H9 (cell line): Measurements from ENCODE around the gene WWC2. TPM values are rescaled to one million over a fixed set of nuclear protein-coding genes. Genes with fewer than 3 reads are reported as not detected.
A peak's percentile ranks its signal among the peaks of the same experiment; 100 is the strongest.

Experiments used
- DNase-seq: peaks from one replicate; pipeline ENCODE4 v3.0.0-alpha.2; 2017
- H2AFZ ChIP-seq: one replicate; pipeline ENCODE4 v1.6.1; 2013; ENCODE audit warnings: mild to moderate bottlenecking, low read length, control low read depth, moderate library complexity
- H2AK5ac ChIP-seq: 2 replicates; pipeline ENCODE4 v1.6.1; 2013; ENCODE audit warnings: low read length, control low read depth, mixed read lengths; ENCODE audit not compliant: insufficient read length
- H2BK120ac ChIP-seq: one replicate; pipeline ENCODE4 v1.6.1; 2013; ENCODE audit warnings: low read depth, mild to moderate bottlenecking, low read length, control low read depth, inconsistent platforms; ENCODE audit not compliant: poor library complexity, severe bottlenecking
- H2BK12ac ChIP-seq: 2 replicates; pipeline ENCODE4 v1.6.1; 2013; ENCODE audit warnings: low read length, control low read depth, mixed read lengths, low read depth; ENCODE audit not compliant: insufficient read length
- H2BK15ac ChIP-seq: 2 replicates; pipeline ENCODE4 v1.6.1; 2013; ENCODE audit warnings: low read depth, low read length, control low read depth
- H2BK20ac ChIP-seq: one replicate; pipeline ENCODE4 v1.6.1; 2013; ENCODE audit warnings: low read depth, mild to moderate bottlenecking, low read length, control low read depth, inconsistent platforms; ENCODE audit not compliant: poor library complexity, severe bottlenecking
- H2BK5ac ChIP-seq: 2 replicates; pipeline ENCODE4 v1.6.1; 2013; ENCODE audit warnings: low read length, control low read depth, mixed read lengths; ENCODE audit not compliant: insufficient read length
- H3K14ac ChIP-seq: 2 replicates; pipeline ENCODE4 v1.6.1; 2013; ENCODE audit warnings: low read length, control low read depth; ENCODE audit not compliant: insufficient read depth
- H3K18ac ChIP-seq: 2 replicates; pipeline ENCODE4 v1.6.1; 2013; ENCODE audit warnings: low read depth, mild to moderate bottlenecking, mixed read lengths, low read length, control low read depth; ENCODE audit not compliant: insufficient read length
- H3K23ac ChIP-seq: 2 replicates; pipeline ENCODE4 v1.6.1; 2013; ENCODE audit warnings: low read length, control low read depth, mixed read lengths, low read depth; ENCODE audit not compliant: insufficient read length
- H3K23me2 ChIP-seq: 2 replicates; pipeline ENCODE4 v1.6.1; 2013; ENCODE audit warnings: low read depth, mild to moderate bottlenecking, mixed read lengths, low read length, control low read depth; ENCODE audit not compliant: insufficient read length, poor library complexity, severe bottlenecking
- H3K27ac ChIP-seq: 2 replicates; pipeline ENCODE4 v1.5.1; 2013; ENCODE audit warnings: low read length, control low read depth, mixed read lengths, low read depth; ENCODE audit not compliant: insufficient read length
- H3K27me3 ChIP-seq: 2 replicates; pipeline ENCODE4 v1.6.1; 2013; ENCODE audit warnings: low read length, control low read depth, inconsistent platforms; ENCODE audit not compliant: insufficient read depth
- H3K4ac ChIP-seq: 2 replicates; pipeline ENCODE4 v1.6.1; 2013; ENCODE audit warnings: low read depth, mild to moderate bottlenecking, control low read depth, inconsistent platforms, low read length, moderate library complexity
- H3K4me1 ChIP-seq: 2 replicates; pipeline ENCODE4 v1.6.1; 2013; ENCODE audit warnings: low read length, control low read depth, inconsistent platforms; ENCODE audit not compliant: insufficient read depth
- H3K4me2 ChIP-seq: 2 replicates; pipeline ENCODE4 v1.6.1; 2013; ENCODE audit warnings: low read length, control low read depth, mixed read lengths; ENCODE audit not compliant: insufficient read length, insufficient read depth
- H3K56ac ChIP-seq: 2 replicates; pipeline ENCODE4 v1.6.1; 2013; ENCODE audit warnings: low read depth, mild to moderate bottlenecking, mixed read lengths, low read length, control low read depth; ENCODE audit not compliant: insufficient read length
- H3K79me1 ChIP-seq: 2 replicates; pipeline ENCODE4 v1.6.1; 2013; ENCODE audit warnings: low read depth, mild to moderate bottlenecking, moderate library complexity, low read length, control low read depth, inconsistent platforms; ENCODE audit not compliant: insufficient read depth, poor library complexity, severe bottlenecking
- H3K79me2 ChIP-seq: 2 replicates; pipeline ENCODE4 v1.6.1; 2013; ENCODE audit warnings: low read length, control low read depth, inconsistent platforms; ENCODE audit not compliant: insufficient read depth
- H3K9ac ChIP-seq: 2 replicates; pipeline ENCODE4 v1.6.1; 2013; ENCODE audit warnings: low read length, control low read depth, mixed read lengths; ENCODE audit not compliant: insufficient read length; ENCODE audit errors: extremely low read depth
- H3K9me3 ChIP-seq: one replicate; pipeline ENCODE4 v1.6.1; 2013; ENCODE audit warnings: low read depth, low read length, inconsistent platforms; ENCODE audit not compliant: control insufficient read depth
- H3T11ph ChIP-seq: one replicate; pipeline ENCODE4 v1.6.1; 2013; ENCODE audit warnings: mild to moderate bottlenecking, low read length, control low read depth, inconsistent platforms
- H4K20me1 ChIP-seq: one replicate; pipeline ENCODE4 v1.6.1; 2013; ENCODE audit not compliant: control insufficient read depth, insufficient read length, insufficient read depth
- H4K5ac ChIP-seq: 2 replicates; pipeline ENCODE4 v1.6.1; 2013; ENCODE audit warnings: low read depth, mild to moderate bottlenecking, mixed read lengths, low read length, control low read depth; ENCODE audit not compliant: insufficient read length
- H4K8ac ChIP-seq: replicated peaks from 2 replicates; pipeline ENCODE4 v1.6.1; 2013; ENCODE audit warnings: low read length, control low read depth, mixed read lengths, low read depth; ENCODE audit not compliant: insufficient read length
- H4K91ac ChIP-seq: 2 replicates; pipeline ENCODE4 v1.6.1; 2013; ENCODE audit warnings: low read depth, mild to moderate bottlenecking, moderate library complexity, mixed read lengths, low read length, control low read depth; ENCODE audit not compliant: insufficient read length
- H3K27ac Mint-ChIP-seq, 3 experiments: 2 replicates in 2 of 3; 3 replicates in 1 of 3; pipeline ENCODE4 v1.8.0; 2020 to 2021; ENCODE audit warnings: mixed read lengths in 3 of 3, mild to moderate bottlenecking in 1 of 3, moderate library complexity in 1 of 3
- H3K27me3 Mint-ChIP-seq: 2 replicates; pipeline ENCODE4 v1.8.0; 2021; ENCODE audit warnings: low read depth, mild to moderate bottlenecking, moderate library complexity, mixed read lengths
- H3K36me3 Mint-ChIP-seq, 3 experiments: 2 replicates in 2 of 3; 3 replicates in 1 of 3; pipeline ENCODE4 v1.8.0; 2020 to 2021; ENCODE audit warnings: low read depth in 3 of 3, mixed read lengths in 3 of 3; ENCODE audit not compliant: insufficient read depth in 1 of 3
- H3K4me1 Mint-ChIP-seq, 2 experiments: 2 replicates each; pipeline ENCODE4 v1.8.0; 2020; ENCODE audit warnings: mixed read lengths in 2 of 2
- H3K4me3 Mint-ChIP-seq, 2 experiments: 2 replicates in 1 of 2; 3 replicates in 1 of 2; pipeline ENCODE4 v1.8.0; 2020 to 2021; ENCODE audit warnings: mild to moderate bottlenecking in 2 of 2, mixed read lengths in 2 of 2, moderate library complexity in 1 of 2
- H3K9me3 Mint-ChIP-seq, 2 experiments: 2 replicates in 1 of 2; 3 replicates in 1 of 2; pipeline ENCODE4 v1.8.0; 2020; ENCODE audit warnings: mild to moderate bottlenecking in 2 of 2, mixed read lengths in 2 of 2, moderate library complexity in 1 of 2
- WGBS: extraction: QIAGEN DNeasy Blood & Tissue Kit; methylation state at CpG from one replicate; pipeline ENCODE4 v1.1.7; 2013; ENCODE audit warnings: missing lambda C conversion rate, low lambda C conversion rate, mixed read lengths; ENCODE audit not compliant: insufficient read length; ENCODE audit errors: extremely low coverage; 5-methylcytosine and 5-hydroxymethylcytosine counted together
- total RNA-seq: library from RNA; stranded (reverse); gene quantifications from 2 replicates; pipeline ENCODE4 v1.2.1, GENCODE V29; 2021
- TF ChIP-seq, protein P1 (sequence below): fragments of 200-600 bp; sonication (generic); conservative IDR thresholded peaks from 3 replicates; pipeline ENCODE4 v1.8.0; 2021; ENCODE audit warnings: antibody characterized with exemption, mild to moderate bottlenecking

WWC2 gene
- total RNA-seq, 1 experiment from 2014 or later: 106 TPM

DNA sequence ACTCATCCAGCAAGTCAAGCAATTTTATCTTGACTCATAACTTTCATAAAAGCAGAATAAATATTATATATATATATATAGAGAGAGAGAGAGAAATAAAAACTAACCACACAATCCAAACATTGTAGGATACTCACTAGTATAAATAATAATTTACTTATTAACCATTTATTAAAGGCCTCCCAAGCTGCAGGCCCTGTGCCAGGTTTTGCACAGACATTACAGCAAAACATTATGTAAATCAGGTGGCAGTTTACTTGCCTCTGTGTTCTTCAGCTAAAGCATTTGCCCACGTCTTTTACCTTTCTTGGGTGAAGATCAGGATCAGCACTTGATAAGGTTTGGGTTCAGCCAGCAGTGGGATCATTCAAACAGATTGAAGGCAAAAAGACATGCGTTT, 145.4 kb downstream of the WWC2 start:
- Histone ChIP-seq H3K79me1 (no peaks in the 10 kb centered on the region), H2AK5ac (no peak overlapping the region), H3K14ac (no peak overlapping the region), H3K56ac (no peak overlapping the region), H4K5ac (no peak overlapping the region), H2BK120ac (no peak overlapping the region), H4K91ac (no peak overlapping the region), H3K9ac (no peak overlapping the region), H3K27ac (no peak overlapping the region), H3K18ac (no peak overlapping the region), H2BK20ac (no peak overlapping the region), H3K4me1 (peaks cover 8% of the 10 kb centered on the region; the same call in 1 of the 2 replicates), H2BK5ac (no peak overlapping the region), H3K27me3 (no peaks in the 10 kb centered on the region), H3K23ac (no peak overlapping the region), H3K79me2 (no peaks in the 10 kb centered on the region; the same call in 1 of the 2 replicates), H4K20me1 (no peaks in the 10 kb centered on the region), H2BK15ac (no peak overlapping the region), H3K4me2 (no peak overlapping the region), H3K23me2 (no peaks in the 10 kb centered on the region), H3K9me3 (no peaks in the 10 kb centered on the region), H3T11ph (no peak overlapping the region), H2BK12ac (no peak overlapping the region), H2AFZ (no peak overlapping the region), H3K4ac (no peak overlapping the region), H4K8ac (no peak overlapping the region)
- Mint-ChIP-seq H3K4me1 (peaks cover 28 to 33% of the 10 kb centered on the region in 2 experiments), H3K36me3 (peaks cover 20 to 64% (median 51%) of the 10 kb centered on the region in 3 experiments; a peak in 6 of 7 replicates), H3K9me3 (no peaks in the 10 kb centered on the region), H3K27me3 (no peaks in the 10 kb centered on the region), H3K27ac (peak overlapping the region in 1 of 3 experiments; percentile 87; a peak in 2 of 7 replicates), H3K4me3 (no peak overlapping the region)
- no peak for DNase-seq
- TF ChIP-seq, protein P1, sequence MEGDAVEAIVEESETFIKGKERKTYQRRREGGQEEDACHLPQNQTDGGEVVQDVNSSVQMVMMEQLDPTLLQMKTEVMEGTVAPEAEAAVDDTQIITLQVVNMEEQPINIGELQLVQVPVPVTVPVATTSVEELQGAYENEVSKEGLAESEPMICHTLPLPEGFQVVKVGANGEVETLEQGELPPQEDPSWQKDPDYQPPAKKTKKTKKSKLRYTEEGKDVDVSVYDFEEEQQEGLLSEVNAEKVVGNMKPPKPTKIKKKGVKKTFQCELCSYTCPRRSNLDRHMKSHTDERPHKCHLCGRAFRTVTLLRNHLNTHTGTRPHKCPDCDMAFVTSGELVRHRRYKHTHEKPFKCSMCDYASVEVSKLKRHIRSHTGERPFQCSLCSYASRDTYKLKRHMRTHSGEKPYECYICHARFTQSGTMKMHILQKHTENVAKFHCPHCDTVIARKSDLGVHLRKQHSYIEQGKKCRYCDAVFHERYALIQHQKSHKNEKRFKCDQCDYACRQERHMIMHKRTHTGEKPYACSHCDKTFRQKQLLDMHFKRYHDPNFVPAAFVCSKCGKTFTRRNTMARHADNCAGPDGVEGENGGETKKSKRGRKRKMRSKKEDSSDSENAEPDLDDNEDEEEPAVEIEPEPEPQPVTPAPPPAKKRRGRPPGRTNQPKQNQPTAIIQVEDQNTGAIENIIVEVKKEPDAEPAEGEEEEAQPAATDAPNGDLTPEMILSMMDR: no peak
- no CpG with 5 or more reads among the region's 2 CpGs for WGBS
